ENCODE results near the gene BTLA.
A peak's percentile ranks its signal among the peaks of the same experiment; 100 is the strongest.
"Not testable (repeated sequence)": the region's sequence is repeated elsewhere in the genome, so short reads cannot be mapped to it uniquely, and the experiment has no call there.

The BTLA gene

DNA sequence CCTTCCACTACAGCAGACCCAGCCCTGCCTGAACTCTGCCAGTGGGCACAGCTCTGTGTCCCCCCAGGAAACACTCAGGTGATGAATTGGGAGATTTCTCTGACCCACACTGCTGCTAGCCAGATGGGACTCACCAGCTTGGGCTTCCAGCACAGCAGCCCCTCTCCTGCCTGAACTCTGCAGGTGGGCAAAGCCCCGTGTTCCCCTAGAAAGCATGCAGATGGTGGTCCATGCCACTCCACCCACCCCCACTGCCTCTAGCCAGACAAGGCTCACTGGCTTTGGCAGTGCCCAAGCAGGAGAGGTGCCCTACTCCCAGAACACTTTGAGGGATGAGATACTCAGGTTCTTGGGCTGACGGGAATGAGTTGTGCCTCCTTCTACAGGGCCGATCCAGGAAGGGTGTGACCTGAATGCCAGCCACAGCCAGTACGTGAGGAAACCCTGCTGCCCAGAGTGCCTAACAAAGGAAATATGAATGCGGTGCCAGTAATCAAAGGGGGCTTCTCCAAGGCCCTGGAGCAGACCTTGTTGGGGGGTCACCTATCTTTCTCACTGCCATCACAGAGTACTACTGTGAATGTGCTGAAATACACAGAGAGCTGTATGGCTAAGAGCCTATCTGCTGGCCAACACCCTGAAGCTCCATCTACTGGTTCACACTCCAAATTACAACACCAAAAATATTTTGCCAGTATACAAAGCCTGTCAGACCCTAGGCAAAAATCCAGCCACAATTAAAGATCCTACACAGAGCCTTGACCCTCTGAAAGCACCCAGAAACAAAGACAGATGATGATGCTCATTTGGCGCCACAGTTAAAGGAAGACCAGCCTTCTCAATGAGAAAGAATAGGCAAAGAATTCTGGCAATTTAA is 61.9 kb downstream of the BTLA start:
- peak; percentile 37 for DNase-seq

GRCh38 chr3:112429960-112430359 is 69.3 kb downstream of the BTLA start:
- DNase-seq: no peak

DNA sequence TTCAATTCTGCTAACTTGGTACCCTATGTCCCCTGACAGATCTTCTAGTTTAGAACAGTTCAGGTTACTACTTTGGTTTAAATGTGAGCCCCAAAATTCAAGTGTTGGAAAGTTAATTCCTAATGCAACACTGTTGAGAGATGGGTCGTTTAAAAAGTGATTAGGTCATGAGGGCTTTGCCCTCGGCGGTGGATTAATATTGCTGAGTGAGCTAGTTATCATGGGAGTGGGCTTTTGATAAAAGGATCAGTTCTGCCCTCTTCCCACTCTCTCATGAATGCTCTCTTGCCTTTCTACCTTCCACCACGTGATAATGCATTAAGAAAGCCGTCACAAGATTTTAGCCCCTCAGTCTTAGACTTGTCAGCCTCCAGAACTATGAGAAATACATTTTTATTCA is 72.1 kb downstream of the BTLA start:
- DNase-seq: no peak

GRCh38 chr3:112425858-112426750 is 73.2 kb downstream of the BTLA start:
- DNase-seq: no peak

- no peak for DNase-seq
These were observed 73.9 kb downstream of the BTLA start for GRCh38 chr3:112425382-112425781.

GRCh38 chr3:112424394-112424793 is 74.9 kb downstream of the BTLA start:
- no peak for DNase-seq

GRCh38 chr3:112422921-112423320 is 76.4 kb downstream of the BTLA start:
- DNase-seq: not testable (repeated sequence)

- not testable (repeated sequence) for DNase-seq
These were observed 80.7 kb downstream of the BTLA start for GRCh38 chr3:112418526-112418925.

- DNase-seq: no peak
These were observed 81.5 kb downstream of the BTLA start for GRCh38 chr3:112417696-112418318.

GRCh38 chr3:112416391-112417212 is 82.7 kb downstream of the BTLA start:
- DNase-seq: no peak

DNA sequence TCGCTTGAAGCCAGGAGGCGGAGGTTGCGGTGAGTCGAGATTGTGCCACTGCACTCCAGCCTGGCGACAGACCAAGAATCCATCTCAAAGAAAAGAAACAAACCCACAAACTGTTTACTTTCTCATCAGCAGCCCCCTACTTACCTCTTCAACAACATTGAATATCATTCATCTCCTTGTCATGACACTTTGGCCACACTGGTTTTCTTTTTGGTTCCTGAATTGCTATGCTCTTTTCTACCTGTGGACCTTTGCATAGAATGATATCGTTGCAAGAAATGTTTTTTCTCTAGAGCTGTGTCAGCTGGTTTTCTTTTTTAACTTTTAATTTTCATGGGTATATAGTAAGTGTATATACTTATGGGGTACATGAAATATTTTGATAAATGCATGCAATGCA is 83.9 kb downstream of the BTLA start:
- DNase-seq: no peak

Data from OCI-M1 (cell line).